Measurements from ENCODE around the gene RREB1. TPM values are rescaled to one million over a fixed set of nuclear protein-coding genes. Genes with fewer than 3 reads are reported as not detected.

Gene RREB1
- total RNA-seq, 1 donor from 2014 or later: 41.8 TPM

- no peak overlapping the region for H3K9ac ChIP-seq (ENCODE audit: low read length)
- Mint-ChIP-seq H3K27ac (ENCODE audit: unreplicated experiment) (no peak overlapping the region), H3K4me1 (ENCODE audit: low read depth, unreplicated experiment) (peaks cover 26% of the 10 kb centered on the region), H3K4me3 (ENCODE audit: unreplicated experiment) (no peak overlapping the region), H3K9me3 (ENCODE audit: unreplicated experiment) (no peaks in the 10 kb centered on the region), H3K36me3 (ENCODE audit: low read depth, unreplicated experiment) (peaks cover 6% of the 10 kb centered on the region), H3K27me3 (ENCODE audit: low read depth, unreplicated experiment) (no peaks in the 10 kb centered on the region)
- H3K4me2 ChIP-seq (ENCODE audit: low read length): no peak overlapping the region
- H3K9me3 ChIP-seq (ENCODE audit: insufficient read depth, low read depth, low read length): no peaks in the 10 kb centered on the region
- H3K4me3 ChIP-seq (ENCODE audit: insufficient read depth, low read depth, low read length): no peak overlapping the region
- H4K20me1 ChIP-seq (ENCODE audit: insufficient read depth, low read length): peaks cover 93% of the 10 kb centered on the region
- no peak for TF ChIP-seq EZH2 (IDR thresholded peaks at IDR 0.05; ENCODE audit: insufficient read depth, low read length)
- H3K36me3 ChIP-seq (ENCODE audit: insufficient read depth, low read length): peaks cover 3% of the 10 kb centered on the region
- H3K27me3 ChIP-seq (ENCODE audit: insufficient read depth, low read length): no peaks in the 10 kb centered on the region
- FAIRE-seq: no peak
- peaks cover 4% of the 10 kb centered on the region for H3K4me1 ChIP-seq (ENCODE audit: insufficient read depth, low read length)
- H2AFZ ChIP-seq (ENCODE audit: low read depth, low read length): no peak overlapping the region
- DNase-seq (ENCODE audit: low read depth): no peak
- H3K79me2 ChIP-seq (ENCODE audit: insufficient read depth, low read length): peaks cover 99% of the 10 kb centered on the region
- no peak overlapping the region for H3K27ac ChIP-seq (ENCODE audit: low read depth, low read length)
These were observed 17.5 kb downstream of the RREB1 start for GRCh38 chr6:7125290-7125689.

- Histone ChIP-seq H3K27me3 (ENCODE audit: insufficient read depth, low read length) (no peaks in the 10 kb centered on the region), H3K4me2 (ENCODE audit: low read length) (no peak overlapping the region), H3K9ac (ENCODE audit: low read length) (no peak overlapping the region), H3K27ac (ENCODE audit: low read depth, low read length) (no peak overlapping the region), H3K79me2 (ENCODE audit: insufficient read depth, low read length) (peaks cover 97% of the 10 kb centered on the region), H2AFZ (ENCODE audit: low read depth, low read length) (no peak overlapping the region), H4K20me1 (ENCODE audit: insufficient read depth, low read length) (peaks cover 96% of the 10 kb centered on the region), H3K4me1 (ENCODE audit: insufficient read depth, low read length) (peaks cover 4% of the 10 kb centered on the region), H3K9me3 (ENCODE audit: insufficient read depth, low read depth, low read length) (no peaks in the 10 kb centered on the region), H3K4me3 (ENCODE audit: insufficient read depth, low read depth, low read length) (no peak overlapping the region), H3K36me3 (ENCODE audit: insufficient read depth, low read length) (peaks cover 3% of the 10 kb centered on the region)
- no peak overlapping the region for H3K4me3 Mint-ChIP-seq (ENCODE audit: unreplicated experiment)
- H3K27me3 Mint-ChIP-seq (ENCODE audit: low read depth, unreplicated experiment): no peaks in the 10 kb centered on the region
- TF ChIP-seq EZH2 (IDR thresholded peaks at IDR 0.05; ENCODE audit: insufficient read depth, low read length): no peak
- TF ChIP-seq CTCF (IDR thresholded peaks at IDR 0.05; ENCODE audit: insufficient read depth, low read depth, low read length): no peak
- no peak overlapping the region for H3K27ac Mint-ChIP-seq (ENCODE audit: unreplicated experiment)
- no peaks in the 10 kb centered on the region for H3K9me3 Mint-ChIP-seq (ENCODE audit: unreplicated experiment)
- DNase-seq (ENCODE audit: low read depth): no peak
- H3K4me1 Mint-ChIP-seq (ENCODE audit: low read depth, unreplicated experiment): peaks cover 26% of the 10 kb centered on the region
- H3K36me3 Mint-ChIP-seq (ENCODE audit: low read depth, unreplicated experiment): peaks cover 6% of the 10 kb centered on the region
- no peak for FAIRE-seq
These were observed 19.0 kb downstream of the RREB1 start for GRCh38 chr6:7126754-7127153.

DNA sequence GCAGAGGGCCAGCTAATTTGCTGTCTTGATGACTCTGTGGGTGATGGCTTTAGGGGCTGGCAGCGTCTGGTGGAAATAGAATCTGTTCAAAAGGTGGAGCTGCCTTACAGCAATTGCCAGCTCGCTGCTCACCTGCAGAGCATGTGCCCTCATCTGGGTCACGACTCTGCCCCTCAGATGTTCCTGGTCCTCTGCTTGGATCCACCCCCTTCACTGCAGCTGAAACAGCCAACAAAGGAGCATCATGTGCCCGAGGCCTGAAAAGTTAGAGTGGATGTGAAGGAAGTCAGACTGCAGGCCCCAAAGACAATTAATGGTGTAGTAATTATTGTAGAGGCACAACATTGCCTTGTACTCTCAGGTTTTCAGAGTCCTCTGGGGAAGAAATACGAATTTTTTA lies 19.9 kb downstream of the RREB1 start:
- Mint-ChIP-seq H3K4me1 (ENCODE audit: low read depth, unreplicated experiment) (peaks cover 26% of the 10 kb centered on the region), H3K4me3 (ENCODE audit: unreplicated experiment) (peak overlapping the region; percentile 36), H3K27ac (ENCODE audit: unreplicated experiment) (no peak overlapping the region), H3K36me3 (ENCODE audit: low read depth, unreplicated experiment) (peaks cover 3% of the 10 kb centered on the region), H3K9me3 (ENCODE audit: unreplicated experiment) (no peaks in the 10 kb centered on the region), H3K27me3 (ENCODE audit: low read depth, unreplicated experiment) (no peaks in the 10 kb centered on the region)
- Histone ChIP-seq H3K4me2 (ENCODE audit: low read length) (no peak overlapping the region), H4K20me1 (ENCODE audit: insufficient read depth, low read length) (peaks cover 95% of the 10 kb centered on the region), H3K79me2 (ENCODE audit: insufficient read depth, low read length) (peaks cover 96% of the 10 kb centered on the region), H2AFZ (ENCODE audit: low read depth, low read length) (no peak overlapping the region), H3K4me3 (ENCODE audit: insufficient read depth, low read depth, low read length) (no peak overlapping the region), H3K36me3 (ENCODE audit: insufficient read depth, low read length) (peaks cover 3% of the 10 kb centered on the region), H3K4me1 (ENCODE audit: insufficient read depth, low read length) (peaks cover 4% of the 10 kb centered on the region), H3K9ac (ENCODE audit: low read length) (no peak overlapping the region), H3K9me3 (ENCODE audit: insufficient read depth, low read depth, low read length) (no peaks in the 10 kb centered on the region), H3K27me3 (ENCODE audit: insufficient read depth, low read length) (no peaks in the 10 kb centered on the region), H3K27ac (ENCODE audit: low read depth, low read length) (no peak overlapping the region)
- DNase-seq (ENCODE audit: low read depth): no peak
- TF ChIP-seq CTCF (IDR thresholded peaks at IDR 0.05; ENCODE audit: insufficient read depth, low read depth, low read length): no peak
- TF ChIP-seq EZH2 (IDR thresholded peaks at IDR 0.05; ENCODE audit: insufficient read depth, low read length): no peak
- no peak for FAIRE-seq
